SKM-1 (cell line): ENCODE data around the gene EPO.

Source experiments
- DNase-seq: peaks from one replicate; lab custom pipeline; 2025; ENCODE audit not compliant: unreplicated experiment; lab: John Stamatoyannopoulos, UW

EPO gene

GRCh38 chr7:100720279-100720670 is at the start of gene EPO:
TSS of gene EPO (plus strand) at chr7:100720468. CDS start at chr7:100720981, 513 bp downstream.
- no peak for DNase-seq

GRCh38 chr7:100671353-100672327 is 48.6 kb upstream of the EPO start:
- no peak for DNase-seq

GRCh38 chr7:100673302-100673941 is 46.8 kb upstream of the EPO start, which contains the start of gene GNB2:
TSS of gene GNB2 (plus strand) at chr7:100673740. CDS start at chr7:100676266, 2,526 bp downstream.
- DNase-seq = peak; percentile 88

- no peak for DNase-seq
These were observed 46.3 kb upstream of the EPO start for GRCh38 chr7:100673942-100674410.

- no peak for DNase-seq
These were observed 45.7 kb upstream of the EPO start for GRCh38 chr7:100674411-100675104.

GRCh38 chr7:100675105-100675451 is 45.2 kb upstream of the EPO start:
- no peak for DNase-seq

- no peak for DNase-seq
These were observed 44.5 kb upstream of the EPO start for GRCh38 chr7:100675581-100676350.

GRCh38 chr7:100676501-100677306 is 43.6 kb upstream of the EPO start:
- DNase-seq = no peak

GRCh38 chr7:100677308-100678267 is 42.7 kb upstream of the EPO start:
- DNase-seq = no peak

- no peak for DNase-seq
These were observed 41.8 kb upstream of the EPO start for GRCh38 chr7:100678291-100678984.

GRCh38 chr7:100679129-100679926 is 40.9 kb upstream of the EPO start:
- no peak for DNase-seq

GRCh38 chr7:100679927-100680575 is 40.2 kb upstream of the EPO start:
- no peak for DNase-seq

GRCh38 chr7:100680576-100681271 is 39.5 kb upstream of the EPO start:
- no peak for DNase-seq

GRCh38 chr7:100681491-100682227 is 38.6 kb upstream of the EPO start:
- no peak for DNase-seq

GRCh38 chr7:100682228-100682741 is 38.0 kb upstream of the EPO start:
- no peak for DNase-seq
